SH-SY5Y (cell line): ENCODE measurements around the gene LFNG.

Experiments
- GATA2 ChIP-seq: IDR thresholded peaks from 2 replicates; pipeline ENCODE4 v1.6.1; 2011; ENCODE audit warnings: mild to moderate bottlenecking, low read depth, low read length
- GATA3 ChIP-seq: IDR thresholded peaks from 2 replicates; pipeline ENCODE4 v1.6.1; 2011; ENCODE audit warnings: low read depth, mild to moderate bottlenecking, low read length, moderate library complexity

GRCh38 chr7:2521341-2521745, 1.8 kb downstream of the LFNG start:
- TF ChIP-seq GATA2 = no peak
- TF ChIP-seq GATA3 = no peak
